Esophagus muscularis mucosa (tissue), 3 donors: ENCODE data around the gene MCF2L.

ENCODE experiments used
- POLR2A ChIP-seq: fragments of 450-650 bp; IDR thresholded peaks from one replicate; pipeline ENCODE4 v1.6.1; 2017; ENCODE audit warnings: antibody characterized with exemption, moderate library complexity, mild to moderate bottlenecking, low read depth
- POLR2AphosphoS5 ChIP-seq, 2 donors: sonication (generic); formaldehyde crosslinking; IDR thresholded peaks; one replicate each; pipeline ENCODE4 v1.6.1; 2017; ENCODE audit warnings: antibody characterized with exemption in 2 of 2
- TF ChIP-seq, protein P1 (sequence below), 3 experiments: fragments of 200-600 bp in 2 of 3; fragments of 450-650 bp in 1 of 3; sonication (generic) in 2 of 3; IDR thresholded peaks; one replicate each; pipeline ENCODE4 v1.5.1; 2017 to 2019; ENCODE audit warnings: antibody characterized with exemption in 3 of 3, mild to moderate bottlenecking in 2 of 3, moderate library complexity in 1 of 3

DNA sequence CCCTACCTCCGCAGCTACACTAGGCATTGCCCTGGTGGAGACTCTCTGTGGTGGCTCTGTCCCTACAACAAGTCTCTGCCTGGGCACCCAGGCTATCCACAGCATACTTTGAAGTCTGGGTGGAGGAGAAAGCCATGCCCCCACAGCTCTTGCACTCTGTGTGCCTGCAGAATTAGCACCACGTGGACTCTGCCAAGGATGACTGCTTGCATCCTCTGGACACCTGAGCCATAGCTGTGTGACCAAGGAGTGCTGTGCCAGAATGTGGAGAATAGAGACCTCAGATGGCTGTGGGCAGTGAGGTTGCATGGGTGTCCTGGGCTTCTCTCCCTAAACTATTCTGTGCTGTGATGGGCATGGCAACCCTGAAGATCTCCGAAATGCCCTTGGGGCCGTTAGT lies 21.2 kb upstream of the MCF2L start:
- no peak for TF ChIP-seq POLR2A
- TF ChIP-seq, protein P1, sequence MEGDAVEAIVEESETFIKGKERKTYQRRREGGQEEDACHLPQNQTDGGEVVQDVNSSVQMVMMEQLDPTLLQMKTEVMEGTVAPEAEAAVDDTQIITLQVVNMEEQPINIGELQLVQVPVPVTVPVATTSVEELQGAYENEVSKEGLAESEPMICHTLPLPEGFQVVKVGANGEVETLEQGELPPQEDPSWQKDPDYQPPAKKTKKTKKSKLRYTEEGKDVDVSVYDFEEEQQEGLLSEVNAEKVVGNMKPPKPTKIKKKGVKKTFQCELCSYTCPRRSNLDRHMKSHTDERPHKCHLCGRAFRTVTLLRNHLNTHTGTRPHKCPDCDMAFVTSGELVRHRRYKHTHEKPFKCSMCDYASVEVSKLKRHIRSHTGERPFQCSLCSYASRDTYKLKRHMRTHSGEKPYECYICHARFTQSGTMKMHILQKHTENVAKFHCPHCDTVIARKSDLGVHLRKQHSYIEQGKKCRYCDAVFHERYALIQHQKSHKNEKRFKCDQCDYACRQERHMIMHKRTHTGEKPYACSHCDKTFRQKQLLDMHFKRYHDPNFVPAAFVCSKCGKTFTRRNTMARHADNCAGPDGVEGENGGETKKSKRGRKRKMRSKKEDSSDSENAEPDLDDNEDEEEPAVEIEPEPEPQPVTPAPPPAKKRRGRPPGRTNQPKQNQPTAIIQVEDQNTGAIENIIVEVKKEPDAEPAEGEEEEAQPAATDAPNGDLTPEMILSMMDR (IDR thresholded peaks at IDR 0.05): no peak
- TF ChIP-seq POLR2AphosphoS5 (IDR thresholded peaks at IDR 0.05): no peak
